ENCODE results near the gene RNF224.

The RNF224 gene

DNA sequence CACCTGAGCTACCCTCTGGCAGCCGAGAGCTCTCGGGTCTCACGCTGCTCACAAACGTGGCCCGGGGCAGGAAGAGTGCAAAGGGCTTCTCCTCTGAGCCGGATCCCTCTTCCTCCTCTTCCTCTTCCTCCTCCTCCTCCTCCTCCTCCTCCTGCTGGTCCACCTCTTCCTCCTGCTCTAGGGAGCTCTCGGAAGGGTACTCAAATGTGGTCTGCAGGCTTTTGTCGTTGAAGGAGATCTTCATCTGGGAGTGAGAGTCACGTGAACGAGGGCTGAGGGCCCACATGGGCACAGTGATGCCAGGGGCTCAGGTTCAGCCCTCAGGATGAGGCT lies 34.9 kb upstream of the RNF224 start:
- DNase-seq (ENCODE audit: low spot score) = no peak

DNA sequence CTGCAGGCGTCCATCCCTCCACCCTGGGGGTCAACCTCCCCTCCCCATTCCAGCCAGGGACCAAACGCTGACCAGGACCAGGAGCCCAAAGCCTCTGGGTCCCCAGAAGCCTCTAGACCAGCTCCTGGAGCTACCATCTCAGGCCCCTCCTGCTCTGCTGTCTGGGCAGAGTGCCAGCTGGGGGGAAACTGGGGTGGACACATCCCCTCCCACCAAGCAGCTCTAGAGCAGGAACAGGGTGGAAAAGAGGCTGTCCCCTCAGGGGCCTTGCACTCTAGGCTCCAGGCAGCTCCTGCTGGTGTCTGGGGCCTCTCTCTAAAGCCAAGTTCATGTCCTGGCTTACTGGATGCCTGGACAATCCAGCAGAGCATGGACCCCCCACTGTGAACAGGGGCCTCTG lies 34.4 kb upstream of the RNF224 start:
- DNase-seq (ENCODE audit: low spot score) = no peak

DNA sequence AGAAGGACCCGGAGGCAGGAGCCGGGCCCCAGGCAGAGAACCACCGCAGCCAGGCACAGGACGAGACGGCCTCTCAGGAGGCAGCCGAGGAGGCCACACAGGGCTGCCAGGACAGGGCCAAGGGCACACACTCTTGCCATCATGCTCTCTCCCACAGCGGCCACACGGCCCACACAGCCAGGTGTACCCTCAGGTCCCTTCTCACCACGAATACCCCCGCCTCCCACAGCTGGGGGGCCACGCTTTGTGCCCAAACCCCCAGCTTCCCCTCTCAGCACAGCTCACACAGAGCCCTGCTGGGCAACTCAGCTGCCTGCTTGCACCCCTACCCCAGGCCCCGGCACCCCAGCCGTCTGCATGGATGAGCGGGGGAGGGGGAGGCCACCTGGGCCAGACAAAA lies 33.5 kb upstream of the RNF224 start:
- DNase-seq (ENCODE audit: low spot score) = no peak

DNA sequence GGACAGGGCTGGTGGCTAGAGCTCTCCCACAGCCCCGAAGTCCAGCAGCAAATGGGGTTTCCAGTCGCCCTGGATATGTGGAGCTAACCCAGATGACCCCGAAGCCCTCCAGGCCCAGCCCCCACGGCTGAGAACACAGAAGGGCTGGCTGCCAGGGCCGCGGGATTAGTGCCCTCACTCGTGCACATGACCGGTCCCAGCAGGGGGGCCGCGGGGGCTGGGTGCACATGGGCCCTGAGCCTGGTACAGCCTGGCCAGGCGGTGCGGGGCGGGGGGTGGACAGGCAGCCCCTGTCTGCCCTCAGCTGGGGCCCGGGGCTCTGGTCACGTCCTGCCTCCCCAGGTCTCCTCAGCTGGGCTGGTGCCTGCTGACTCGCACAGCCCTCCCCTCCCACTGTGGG lies 32.9 kb upstream of the RNF224 start:
- DNase-seq (ENCODE audit: low spot score) = no peak

DNA sequence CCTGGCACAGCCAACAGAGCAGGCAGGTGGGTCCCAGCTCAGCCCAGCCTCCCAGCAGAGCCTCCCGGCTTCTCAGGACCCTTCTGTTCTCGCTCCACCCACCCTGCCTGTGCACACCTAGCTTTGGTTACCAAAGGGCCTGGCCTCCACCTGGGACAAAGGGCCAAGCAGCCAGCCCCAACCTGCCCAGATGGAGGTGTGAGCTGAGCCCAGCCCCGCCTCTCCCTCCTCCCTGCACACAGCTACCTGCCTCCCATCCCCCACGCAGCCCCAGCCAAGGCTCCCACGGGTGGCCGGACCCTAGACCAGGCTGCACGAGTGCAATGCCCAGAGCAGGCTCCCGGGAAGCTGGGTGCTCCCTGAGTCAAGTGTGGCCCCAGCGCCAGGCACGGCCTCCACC lies 32.4 kb upstream of the RNF224 start:
- no peak for DNase-seq (ENCODE audit: low spot score)

DNA sequence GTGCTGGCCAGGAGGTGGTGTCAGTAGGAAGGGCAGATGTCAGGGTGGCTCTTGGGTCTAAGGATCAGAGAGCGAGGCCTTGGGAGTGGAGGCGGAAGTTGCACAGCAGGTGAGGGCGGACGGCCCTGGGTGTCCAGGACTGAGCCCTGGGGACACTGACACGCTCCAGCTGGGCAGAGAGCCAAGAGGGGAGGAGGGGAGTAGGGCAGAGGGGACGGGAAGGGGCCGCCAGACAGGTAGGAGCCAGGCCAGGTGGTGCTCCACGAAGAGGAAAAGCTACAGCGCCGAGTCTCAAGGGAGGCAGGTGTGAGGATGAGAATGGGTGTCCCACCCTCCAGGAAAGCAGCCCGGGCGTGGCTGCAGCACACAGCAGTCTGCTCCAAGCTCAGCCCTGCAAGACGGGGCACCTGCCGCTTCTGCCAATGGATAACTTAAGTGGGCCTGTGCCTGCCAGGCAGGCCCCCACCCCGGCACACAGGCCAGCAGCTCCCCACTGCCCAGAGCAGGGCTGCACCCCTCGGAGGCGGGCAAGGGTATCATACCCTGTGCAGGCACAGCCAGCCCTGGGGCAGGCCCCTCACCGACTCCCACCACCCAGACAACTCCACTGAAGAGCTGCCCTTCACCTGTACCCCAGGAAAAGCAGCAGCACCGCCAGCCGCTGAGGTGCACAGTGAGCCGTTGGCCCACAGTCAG lies 31.6 kb upstream of the RNF224 start:
- DNase-seq (ENCODE audit: low spot score) = no peak

DNA sequence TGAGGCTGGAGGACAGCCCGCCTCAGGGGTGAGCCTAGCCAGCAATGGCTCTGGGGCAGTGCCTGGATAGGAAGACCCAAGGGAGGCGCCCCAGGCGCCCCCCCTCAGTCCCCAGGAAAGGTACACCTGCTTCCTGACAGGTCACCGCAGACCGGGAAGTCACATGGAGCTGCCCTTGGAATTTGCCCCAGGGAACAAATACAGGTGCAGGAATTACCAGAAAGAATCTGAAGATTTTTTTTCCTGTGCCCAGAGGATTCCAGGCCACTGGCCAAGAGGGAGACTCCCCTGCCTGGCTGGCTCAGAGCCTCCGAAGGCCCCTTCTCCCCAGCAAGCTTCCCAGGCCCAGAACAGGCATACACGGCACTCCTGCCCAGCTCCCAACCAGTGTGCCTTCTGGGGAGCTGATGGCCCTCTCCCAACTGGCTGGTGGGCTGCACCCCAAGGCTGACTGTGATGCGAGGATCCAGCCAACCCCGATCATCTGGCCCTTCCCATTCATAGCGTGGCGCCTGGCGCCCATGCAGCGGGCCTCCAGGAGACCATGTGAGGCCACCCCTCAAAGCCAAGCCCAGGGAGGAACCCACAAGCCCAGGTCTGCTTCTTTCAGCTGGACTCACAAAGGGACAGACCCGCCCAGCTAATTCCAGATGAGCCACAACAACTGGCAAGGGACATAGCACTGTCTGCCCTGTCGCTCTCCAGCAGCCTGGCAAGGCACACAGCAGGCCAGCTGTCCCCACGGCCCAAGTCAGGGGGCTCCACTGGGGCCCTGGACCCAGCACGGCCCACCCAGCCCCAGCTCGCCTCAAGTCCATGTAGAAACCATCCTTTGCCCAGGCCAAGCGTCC lies 29.0 kb upstream of the RNF224 start:
- DNase-seq (ENCODE audit: low spot score) = peak; percentile 42

DNA sequence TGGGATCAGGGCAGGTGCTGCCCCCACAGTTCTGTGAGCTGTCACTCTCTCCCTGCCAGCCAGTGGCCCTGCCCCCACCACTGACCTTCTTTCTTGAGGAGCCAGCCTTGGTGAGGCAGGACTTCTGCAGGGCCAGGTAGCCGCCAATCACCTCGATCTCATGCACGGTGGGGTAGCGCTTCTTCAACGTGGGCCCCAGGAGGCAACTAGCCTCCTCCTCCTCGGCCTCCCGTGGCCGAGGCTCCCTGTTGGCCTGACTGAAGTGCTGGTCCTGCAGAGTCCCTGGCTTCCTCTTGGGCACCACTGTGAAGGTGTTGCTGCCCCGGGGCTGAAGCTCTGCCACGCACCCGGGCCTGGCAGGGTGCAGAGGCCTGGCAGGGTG lies 28.4 kb upstream of the RNF224 start:
- no peak for DNase-seq (ENCODE audit: low spot score)

DNA sequence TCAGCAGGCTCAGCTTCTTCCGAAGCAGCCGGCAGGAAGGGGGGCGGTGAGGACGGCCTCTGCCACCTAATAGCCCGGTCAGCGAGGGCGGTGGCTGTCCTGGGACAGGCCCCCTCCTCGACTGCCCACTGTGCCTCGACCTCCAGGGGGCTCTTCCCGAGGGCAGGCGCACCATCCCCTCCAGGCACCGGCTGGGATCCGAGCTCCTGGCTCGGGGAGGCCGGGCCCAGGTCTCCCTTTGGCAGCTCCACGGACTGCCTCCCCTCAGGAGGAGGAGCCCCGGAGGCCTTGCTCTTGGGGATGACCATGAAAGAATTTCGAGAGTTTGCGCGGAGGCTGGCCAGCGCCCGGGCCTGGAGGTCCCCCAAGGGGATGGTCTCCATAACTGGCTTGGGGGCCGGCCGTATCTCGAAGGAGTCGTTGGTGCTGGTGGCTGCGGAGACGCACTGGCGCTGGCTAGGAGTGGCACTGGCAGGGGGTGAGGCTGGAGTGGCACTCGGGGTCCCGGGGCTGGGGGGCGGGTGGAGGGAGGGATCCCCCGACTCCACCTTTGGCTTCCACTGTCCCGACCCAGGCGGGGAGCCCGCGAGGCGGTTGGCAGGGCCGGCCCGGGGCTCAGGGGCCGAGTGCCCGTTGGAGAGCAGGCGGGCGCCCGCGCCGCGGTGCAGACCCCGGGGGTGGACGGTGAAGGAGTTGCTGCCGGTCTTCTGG lies 27.7 kb upstream of the RNF224 start:
- no peak for DNase-seq (ENCODE audit: low spot score)

DNA sequence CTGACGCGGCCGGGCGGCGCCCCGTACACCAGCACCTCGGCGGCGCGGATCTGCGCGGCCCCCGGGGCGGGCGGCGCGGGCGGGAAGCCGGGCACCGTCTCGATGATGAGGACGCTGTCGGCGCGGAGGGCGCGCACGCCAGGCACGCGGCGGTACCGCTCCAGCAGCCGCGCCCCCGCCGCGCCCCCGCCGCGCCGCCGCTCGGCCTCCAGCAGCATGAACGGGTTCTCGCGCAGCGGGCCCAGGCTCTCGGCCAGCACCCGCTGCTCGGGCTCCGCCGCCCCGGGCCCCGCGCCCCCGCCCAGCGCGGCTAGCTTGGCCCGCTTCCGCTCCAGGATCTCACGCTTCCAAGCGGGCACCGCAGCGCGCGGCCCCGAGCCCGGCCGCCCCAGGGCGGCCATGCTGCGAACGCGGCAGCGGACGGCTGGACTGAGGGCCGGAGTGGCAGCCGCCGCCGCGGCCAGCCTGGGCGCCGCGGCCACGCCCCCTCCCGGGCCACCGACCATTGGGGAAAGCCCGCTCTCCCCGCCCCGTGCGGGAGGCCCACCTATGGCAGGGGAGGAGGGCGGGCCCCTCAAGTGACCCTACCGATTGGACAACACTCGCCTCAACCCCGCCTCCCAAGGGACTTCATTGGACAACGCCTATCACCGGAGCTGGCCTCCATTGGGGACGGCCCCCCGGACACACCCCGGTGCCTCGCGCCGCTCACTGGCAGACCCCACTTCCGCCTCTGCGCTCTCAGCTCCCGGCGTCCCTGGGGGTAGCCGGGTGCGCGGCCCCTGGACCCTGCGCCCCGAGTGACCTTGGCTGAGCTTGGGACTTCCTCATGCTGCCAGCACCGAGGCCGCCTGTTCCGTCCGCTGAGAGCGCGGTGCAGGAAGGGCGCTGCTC lies 26.7 kb upstream of the RNF224 start, which contains the start of gene TPRN:
Gene TPRN (minus strand): TSS at position 431 of the 894 bp plus-strand sequence. CDS start 30 bp downstream, at position 401.
- DNase-seq (ENCODE audit: low spot score) = peak; percentile 98

DNA sequence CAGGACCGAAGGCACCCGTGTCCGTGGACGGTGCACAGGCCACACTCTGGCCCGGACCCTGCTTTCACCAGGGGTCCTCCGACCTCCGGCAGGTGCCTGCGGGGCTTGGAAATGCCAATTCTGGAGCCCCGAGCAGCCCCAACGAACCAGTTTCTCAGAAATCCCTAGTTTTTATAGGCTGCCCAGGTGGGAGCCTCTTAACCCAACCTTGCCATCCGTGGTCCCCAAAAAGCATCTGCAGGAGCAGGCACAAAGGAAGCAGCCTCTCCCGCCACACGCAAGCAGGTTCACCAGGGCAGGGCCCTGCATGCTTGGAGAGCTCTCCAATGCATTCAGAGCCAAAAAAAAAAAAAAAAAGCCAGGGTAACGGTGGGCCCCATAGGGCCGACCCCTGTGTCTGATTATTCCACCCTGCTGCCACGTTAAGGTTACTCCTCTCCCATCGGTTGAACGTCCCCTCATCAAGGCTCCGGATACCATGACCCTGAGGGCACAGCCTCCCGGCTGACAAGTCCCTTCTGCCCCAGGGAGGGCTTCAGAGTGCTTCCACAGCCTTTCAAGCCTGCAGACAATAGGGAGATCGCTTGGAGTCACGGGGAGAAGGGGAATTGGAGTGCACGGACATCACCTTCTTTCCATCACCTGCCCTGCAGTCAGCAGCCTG lies 26.0 kb upstream of the RNF224 start:
- no peak for DNase-seq (ENCODE audit: low spot score)

DNA sequence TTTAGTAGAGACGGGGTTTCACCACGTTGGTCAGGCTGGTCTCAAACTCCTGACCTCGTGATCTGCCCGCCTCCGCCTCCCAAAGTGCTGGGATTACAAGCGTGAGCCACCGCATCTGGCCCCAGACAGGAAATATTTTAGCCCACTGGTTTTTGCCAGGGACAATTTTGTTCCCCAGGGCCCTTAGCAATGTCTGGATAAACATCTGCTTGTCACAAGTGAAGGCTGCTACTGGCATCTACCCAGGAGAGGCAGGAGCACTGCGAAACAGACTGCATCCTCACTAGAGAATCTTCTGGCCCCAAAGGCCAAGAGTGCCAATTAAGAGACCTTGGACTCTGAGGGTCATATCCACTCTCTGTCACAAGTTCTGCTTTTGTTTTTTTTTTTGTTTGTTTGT lies 24.3 kb upstream of the RNF224 start:
- no peak for DNase-seq (ENCODE audit: low spot score)

DNA sequence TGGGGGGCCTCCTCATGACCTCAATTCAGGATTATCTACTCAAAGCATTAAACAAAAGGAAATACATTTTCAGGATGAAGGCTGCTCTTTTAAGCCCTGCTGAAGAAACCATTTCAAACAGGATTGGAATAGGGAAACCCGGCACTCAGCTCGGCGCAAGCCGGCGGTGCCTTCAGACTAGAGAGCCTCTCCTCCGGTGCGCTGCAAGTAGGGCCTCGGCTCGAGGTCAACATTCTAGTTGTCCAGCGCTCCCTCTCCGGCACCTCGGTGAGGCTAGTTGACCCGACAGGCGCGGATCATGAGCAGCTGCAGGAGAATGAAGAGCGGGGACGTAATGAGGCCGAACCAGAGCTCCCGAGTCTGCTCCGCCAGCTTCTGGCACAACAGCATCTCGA lies 22.6 kb upstream of the RNF224 start:
- DNase-seq (ENCODE audit: low spot score) = no peak

DNA sequence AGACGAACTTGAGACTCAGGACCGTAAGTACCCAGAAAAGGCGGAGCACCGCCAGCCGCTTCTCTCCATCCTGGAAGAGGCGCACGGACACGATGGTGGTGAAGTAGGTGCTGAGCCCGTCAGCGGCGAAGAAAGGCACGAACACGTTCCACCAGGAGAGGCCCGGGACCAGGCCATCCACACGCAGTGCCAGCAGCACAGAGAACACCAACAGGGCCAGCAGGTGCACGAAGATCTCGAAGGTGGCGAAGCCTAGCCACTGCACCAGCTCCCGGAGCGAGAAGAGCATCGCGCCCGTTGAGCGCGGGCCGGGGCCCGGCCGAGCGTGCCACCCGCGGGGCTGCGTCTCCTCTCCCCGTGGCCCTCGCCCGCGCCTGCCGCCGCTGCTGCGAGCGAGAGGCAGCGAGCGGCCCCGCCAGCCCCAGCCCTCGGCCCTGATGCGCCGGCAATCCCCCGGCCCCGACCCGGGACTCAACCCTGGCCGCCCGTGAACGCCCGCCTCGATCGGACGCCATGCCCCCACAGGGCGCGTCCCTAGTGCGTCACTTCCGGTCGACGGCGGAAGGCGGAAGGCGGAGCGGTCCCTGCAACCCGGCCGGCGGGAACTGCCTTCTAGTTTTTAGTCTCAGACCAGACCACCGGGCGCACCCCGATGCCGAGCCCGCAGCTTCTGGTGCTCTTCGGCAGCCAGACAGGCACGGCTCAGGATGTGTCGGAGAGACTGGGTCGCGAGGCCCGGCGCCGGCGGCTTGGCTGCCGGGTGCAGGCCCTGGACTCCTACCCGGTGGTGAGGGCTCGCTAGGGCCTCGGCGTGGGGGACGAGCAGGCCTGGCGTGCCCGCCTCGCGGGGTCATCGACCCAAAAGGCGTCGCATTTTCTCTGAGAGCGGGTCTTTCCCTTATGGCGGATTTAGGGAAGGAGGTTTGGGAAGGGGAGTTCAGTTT lies 21.9 kb upstream of the RNF224 start, which contains the start of the genes NDOR1 and TMEM203:
Gene NDOR1 (plus strand): TSS at position 575 of the 944 bp plus-strand sequence. CDS start 78 bp downstream, at position 653.
Gene TMEM203 (minus strand): TSS at position 523 of the 944 bp plus-strand sequence. CDS start 234 bp downstream, at position 289.
- DNase-seq (ENCODE audit: low spot score) = peak; percentile 71

DNA sequence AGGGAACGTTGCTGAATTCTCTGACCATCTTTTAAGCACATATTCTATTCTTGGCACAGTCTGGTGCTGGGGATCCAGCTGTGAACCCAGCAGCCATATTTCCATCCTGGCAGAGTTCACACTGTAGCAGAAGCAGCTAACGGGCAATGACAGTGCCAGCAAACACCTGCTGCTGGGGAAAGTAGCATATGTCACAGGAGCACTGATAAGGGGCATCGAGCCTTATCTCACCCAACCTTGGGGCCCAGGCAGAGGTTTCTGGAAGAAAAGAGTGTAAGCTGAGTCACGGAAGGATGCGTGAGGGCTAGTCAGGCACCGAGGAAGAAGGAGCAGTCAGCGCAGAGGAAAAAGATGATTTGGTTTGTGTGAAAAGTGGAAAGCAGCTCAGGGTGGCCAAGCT lies 20.7 kb upstream of the RNF224 start:
- no peak for DNase-seq (ENCODE audit: low spot score)

DNA sequence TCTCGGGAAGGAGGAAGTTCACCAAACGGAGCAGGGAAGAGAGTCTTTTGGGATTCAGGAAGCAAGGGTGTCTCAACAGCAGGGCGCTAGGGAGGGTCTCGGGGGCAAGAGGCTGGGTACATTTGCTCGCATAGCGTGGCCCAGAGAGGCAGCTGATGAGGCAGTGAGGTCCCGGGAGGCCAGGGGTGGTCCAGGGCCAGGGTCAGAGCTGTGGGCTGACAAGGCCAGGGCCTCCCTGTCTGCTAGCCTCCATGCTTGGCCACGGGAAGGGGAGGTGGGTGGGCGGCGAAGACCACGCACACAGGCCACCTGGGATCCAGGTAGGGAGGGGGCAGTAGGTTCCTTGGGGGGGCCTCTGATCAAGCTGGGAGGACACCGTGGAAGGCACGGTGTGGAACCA lies 15.8 kb upstream of the RNF224 start:
- DNase-seq (ENCODE audit: low spot score) = no peak

DNA sequence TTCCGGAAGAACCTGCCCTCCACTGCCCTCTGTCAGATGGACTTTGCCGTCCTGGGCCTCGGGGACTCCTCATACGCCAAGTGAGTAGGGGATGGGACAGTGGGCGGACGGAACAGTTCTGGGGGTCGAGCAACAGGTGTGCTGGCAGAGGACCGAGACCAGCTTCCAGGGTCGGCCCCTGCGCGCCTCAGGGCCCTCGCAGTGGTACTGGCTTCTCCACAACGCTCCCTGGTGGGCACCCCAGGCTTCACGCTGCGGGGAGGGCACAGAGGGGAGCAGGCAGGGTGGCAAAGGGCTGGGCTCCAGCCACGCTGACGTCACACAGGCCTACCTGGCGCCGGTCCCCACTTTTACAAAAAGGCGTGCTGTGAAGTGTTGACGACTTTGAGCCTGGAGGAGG lies 14.8 kb upstream of the RNF224 start:
- DNase-seq (ENCODE audit: low spot score) = no peak

DNA sequence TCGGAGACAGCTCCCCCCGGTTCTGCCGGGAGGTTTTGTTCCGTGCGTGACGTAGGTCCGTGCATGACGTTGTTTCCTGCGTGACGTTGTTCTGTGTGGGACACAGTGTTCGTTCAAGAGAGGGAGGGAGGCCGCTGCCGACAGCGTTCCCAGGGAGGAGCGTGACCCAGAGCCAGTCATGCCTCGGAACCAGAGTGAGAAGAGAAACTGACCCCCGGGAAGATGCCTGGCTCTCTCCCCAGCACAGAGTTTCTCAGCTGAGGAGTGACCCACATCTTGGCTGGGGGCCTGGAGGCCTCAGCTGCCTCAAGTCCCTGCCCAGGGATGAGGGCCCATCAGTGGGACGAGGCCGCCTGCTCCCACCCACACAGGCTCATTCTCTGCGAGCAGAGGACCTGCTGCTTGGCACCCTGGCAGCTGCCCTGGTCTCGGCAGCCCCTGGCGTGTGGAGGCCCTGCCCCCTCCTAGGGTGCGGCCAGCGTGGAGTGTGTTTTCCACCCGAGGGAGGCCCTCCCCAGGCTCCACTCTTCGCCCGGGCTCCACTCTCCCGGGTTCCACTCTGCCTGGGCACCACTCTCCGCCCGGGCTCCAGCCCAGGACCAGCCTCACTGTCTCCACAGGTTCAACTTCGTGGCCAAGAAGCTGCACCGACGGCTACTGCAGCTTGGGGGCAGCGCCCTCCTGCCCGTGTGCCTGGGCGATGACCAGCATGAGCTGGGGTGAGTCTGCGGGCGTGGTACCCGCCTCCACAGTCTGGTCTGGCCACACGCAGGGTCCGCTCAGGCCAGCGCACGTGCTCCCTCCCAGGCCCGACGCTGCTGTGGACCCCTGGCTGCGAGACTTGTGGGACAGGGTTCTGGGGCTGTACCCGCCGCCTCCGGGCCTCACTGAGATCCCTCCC lies 13.9 kb upstream of the RNF224 start:
- no peak for DNase-seq (ENCODE audit: low spot score)

DNA sequence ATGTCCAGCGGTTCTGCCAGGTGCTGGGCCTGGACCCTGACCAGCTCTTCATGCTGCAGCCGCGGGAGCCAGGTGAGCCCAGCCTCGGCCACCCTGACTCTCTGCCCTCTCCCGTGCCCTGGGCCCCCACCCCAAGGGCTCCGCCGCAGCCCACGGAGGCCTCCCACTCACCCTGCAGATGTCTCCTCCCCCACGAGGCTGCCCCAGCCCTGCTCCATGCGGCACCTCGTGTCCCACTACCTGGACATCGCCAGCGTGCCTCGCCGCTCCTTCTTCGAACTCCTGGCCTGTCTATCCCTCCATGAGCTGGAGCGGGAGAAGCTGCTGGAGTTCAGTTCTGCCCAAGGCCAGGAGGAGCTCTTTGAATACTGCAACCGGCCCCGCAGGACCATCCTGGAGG lies 12.7 kb upstream of the RNF224 start:
- DNase-seq (ENCODE audit: low spot score) = no peak

Data from SW480 (cell line).